AG09319 (cell line): ENCODE results near the gene TCHH.

ENCODE experiments used
- DNase-seq: peaks from one replicate; pipeline ENCODE4 v3.0.0-alpha.2; 2010; ENCODE audit warnings: low read depth; ENCODE audit errors: extremely low read depth
- CTCF ChIP-seq: IDR thresholded peaks from 2 replicates; pipeline ENCODE4 v1.5.1; 2011; ENCODE audit warnings: low read depth, mild to moderate bottlenecking, inconsistent platforms, low read length, moderate library complexity

Gene TCHH

GRCh38 chr1:152061952-152062351 lies 53.3 kb downstream of the TCHH start:
- no peak for TF ChIP-seq CTCF
- no peak for DNase-seq
